ENCODE data around the gene HDAC4. TPM values are rescaled to one million over a fixed set of nuclear protein-coding genes. Genes with fewer than 3 reads are reported as not detected.

The HDAC4 gene
- total RNA-seq, 1 donor from 2014 or later, result 65.7 TPM

- H3K36me3 ChIP-seq, result no peaks in the 10 kb centered on the region
- no peaks in the 10 kb centered on the region for H3K9me3 ChIP-seq
- H3K27me3 ChIP-seq, result no peaks in the 10 kb centered on the region
- intact Hi-C loops (cut with DNase I), result no loop called here
- no peak overlapping the region for H3K4me3 ChIP-seq
- TF ChIP-seq CTCF (IDR thresholded peaks at IDR 0.05), result no peak
- peaks cover 0 to 25% of the 10 kb centered on the region in 2 donors for H3K4me1 ChIP-seq
- no peak overlapping the region for H3K27ac ChIP-seq
- DNase-seq (ENCODE audit: low spot score in 2 of 2), result peak in 1 of 2 donors; percentile 28
Observed at GRCh38 chr2:239394978-239395377, 5.8 kb downstream of the HDAC4 start.

GRCh38 chr2:239394346-239394945, 6.4 kb downstream of the HDAC4 start:
- Histone ChIP-seq H3K9me3 (no peaks in the 10 kb centered on the region), H3K36me3 (no peaks in the 10 kb centered on the region), H3K27me3 (no peaks in the 10 kb centered on the region), H3K4me1 (peaks cover 0 to 21% of the 10 kb centered on the region in 2 donors), H3K4me3 (no peak overlapping the region), H3K27ac (no peak overlapping the region)
- peak in 1 of 2 donors; percentile 48 for DNase-seq (ENCODE audit: low spot score in 2 of 2)
- no peak for TF ChIP-seq CTCF (IDR thresholded peaks at IDR 0.05)
- intact Hi-C loops (cut with DNase I), result no loop called here

GRCh38 chr2:239393941-239394340, 6.9 kb downstream of the HDAC4 start:
- Histone ChIP-seq H3K4me1 (peaks cover 0 to 16% of the 10 kb centered on the region in 2 donors), H3K27me3 (no peaks in the 10 kb centered on the region), H3K27ac (no peak overlapping the region), H3K9me3 (no peaks in the 10 kb centered on the region), H3K4me3 (no peak overlapping the region), H3K36me3 (no peaks in the 10 kb centered on the region)
- peak in 1 of 2 donors; percentile 15 for DNase-seq (ENCODE audit: low spot score in 2 of 2)
- intact Hi-C loops (cut with DNase I), result no loop called here
- no peak for TF ChIP-seq CTCF (IDR thresholded peaks at IDR 0.05)

GRCh38 chr2:239393388-239393940, 7.4 kb downstream of the HDAC4 start:
- Histone ChIP-seq H3K36me3 (no peaks in the 10 kb centered on the region), H3K4me3 (no peak overlapping the region), H3K4me1 (peaks cover 0 to 11% of the 10 kb centered on the region in 2 donors), H3K27ac (no peak overlapping the region), H3K9me3 (no peaks in the 10 kb centered on the region), H3K27me3 (no peaks in the 10 kb centered on the region)
- intact Hi-C loops (cut with DNase I), result no loop called here
- peak in 1 of 2 donors; percentile 61 for DNase-seq (ENCODE audit: low spot score in 2 of 2)
- no peak for TF ChIP-seq CTCF (IDR thresholded peaks at IDR 0.05)

- no peak overlapping the region for H3K4me3 ChIP-seq
- intact Hi-C loops (cut with DNase I), result no loop called here
- peak in 1 of 2 donors; percentile 57 for DNase-seq (ENCODE audit: low spot score in 2 of 2)
- TF ChIP-seq CTCF (IDR thresholded peaks at IDR 0.05), result no peak
- H3K27ac ChIP-seq, result no peak overlapping the region
- no peaks in the 10 kb centered on the region for H3K27me3 ChIP-seq
- H3K9me3 ChIP-seq, result no peaks in the 10 kb centered on the region
- peaks cover 0 to 9% of the 10 kb centered on the region in 2 donors for H3K4me1 ChIP-seq
- H3K36me3 ChIP-seq, result no peaks in the 10 kb centered on the region
Observed at GRCh38 chr2:239392688-239393387, 8.0 kb downstream of the HDAC4 start.
